ENCODE results near the gene FBXO31. TPM values are rescaled to one million over a fixed set of nuclear protein-coding genes. Genes with fewer than 3 reads are reported as not detected.
"Not testable (repeated sequence)": the region's sequence is repeated elsewhere in the genome, so short reads cannot be mapped to it uniquely, and the experiment has no call there.

The FBXO31 gene
- total RNA-seq, 1 donor from 2014 or later, result 18.5 TPM

GRCh38 chr16:87387942-87388817 lies 4.6 kb upstream of the FBXO31 start:
- peak; percentile 98 to 99 for DNase-seq (ENCODE audit: low read depth in 2 of 2)

GRCh38 chr16:87384875-87385167 lies 1.2 kb upstream of the FBXO31 start:
- DNase-seq (ENCODE audit: low read depth in 2 of 2), result not testable (repeated sequence)

- peak in 1 of 2 donors; percentile 52 for DNase-seq (ENCODE audit: low read depth in 2 of 2)
Observed at GRCh38 chr16:87384162-87384874, 742 bp upstream of the FBXO31 start.

- no peak for DNase-seq (ENCODE audit: low read depth in 2 of 2)
Observed at GRCh38 chr16:87382023-87382785, 1.4 kb downstream of the FBXO31 start.

- peak in 1 of 2 donors; percentile 51 for DNase-seq (ENCODE audit: low read depth in 2 of 2)
Observed at GRCh38 chr16:87380881-87381280, 2.7 kb downstream of the FBXO31 start.

- DNase-seq (ENCODE audit: low read depth in 2 of 2), result no peak
Observed at GRCh38 chr16:87380403-87380802, 3.2 kb downstream of the FBXO31 start.

GRCh38 chr16:87379312-87379752 lies 4.2 kb downstream of the FBXO31 start:
- not testable (repeated sequence) for DNase-seq (ENCODE audit: low read depth in 2 of 2)

GRCh38 chr16:87376660-87377059 lies 6.9 kb downstream of the FBXO31 start:
- DNase-seq (ENCODE audit: low read depth in 2 of 2), result no peak

GRCh38 chr16:87375426-87376135 lies 8.0 kb downstream of the FBXO31 start:
- DNase-seq (ENCODE audit: low read depth in 2 of 2), result peak; percentile 89

- no peak for DNase-seq (ENCODE audit: low read depth in 2 of 2)
Observed at GRCh38 chr16:87374313-87374712, 9.3 kb downstream of the FBXO31 start.

GRCh38 chr16:87372305-87372704 lies 11.3 kb downstream of the FBXO31 start:
- DNase-seq (ENCODE audit: low read depth in 2 of 2), result no peak

- no peak for DNase-seq (ENCODE audit: low read depth in 2 of 2)
Observed at GRCh38 chr16:87371261-87371866, 12.2 kb downstream of the FBXO31 start.

GRCh38 chr16:87369796-87370719 lies 13.5 kb downstream of the FBXO31 start:
- no peak for DNase-seq (ENCODE audit: low read depth in 2 of 2)

GRCh38 chr16:87369117-87369765 lies 14.3 kb downstream of the FBXO31 start:
- peak; percentile 37 to 40 for DNase-seq (ENCODE audit: low read depth in 2 of 2)

- DNase-seq (ENCODE audit: low read depth in 2 of 2), result peak in 1 of 2 donors; percentile 68
Observed at GRCh38 chr16:87368029-87368770, 15.4 kb downstream of the FBXO31 start.

GRCh38 chr16:87367529-87367928 lies 16.0 kb downstream of the FBXO31 start:
- DNase-seq (ENCODE audit: low read depth in 2 of 2), result no peak

GRCh38 chr16:87366930-87367329 lies 16.6 kb downstream of the FBXO31 start:
- no peak for DNase-seq (ENCODE audit: low read depth in 2 of 2)

GRCh38 chr16:87366288-87366687 lies 17.3 kb downstream of the FBXO31 start:
- DNase-seq (ENCODE audit: low read depth in 2 of 2), result no peak
